Lower leg skin (tissue), 3 donors: ENCODE measurements around the gene FAXDC2.

Experiments used
- CTCF ChIP-seq, 3 donors: fragments of 450-650 bp; IDR thresholded peaks; one replicate each; pipeline ENCODE4 v1.5.1; 2016; ENCODE audit warnings: antibody characterized with exemption in 3 of 3, mild to moderate bottlenecking in 3 of 3, moderate library complexity in 2 of 3
- POLR2A ChIP-seq, 2 donors: fragments of 450-650 bp; IDR thresholded peaks; one replicate each; pipeline ENCODE4 v1.6.1; 2016 to 2017; ENCODE audit warnings: antibody characterized with exemption in 2 of 2, mild to moderate bottlenecking in 1 of 2, moderate library complexity in 1 of 2

- TF ChIP-seq CTCF (IDR thresholded peaks at IDR 0.05): no peak
- TF ChIP-seq POLR2A (IDR thresholded peaks at IDR 0.05): no peak
Measured at GRCh38 chr5:154861946-154862345, 11.5 kb upstream of the FAXDC2 start.
